Measurements from ENCODE around the gene ATXN2L.

DNA sequence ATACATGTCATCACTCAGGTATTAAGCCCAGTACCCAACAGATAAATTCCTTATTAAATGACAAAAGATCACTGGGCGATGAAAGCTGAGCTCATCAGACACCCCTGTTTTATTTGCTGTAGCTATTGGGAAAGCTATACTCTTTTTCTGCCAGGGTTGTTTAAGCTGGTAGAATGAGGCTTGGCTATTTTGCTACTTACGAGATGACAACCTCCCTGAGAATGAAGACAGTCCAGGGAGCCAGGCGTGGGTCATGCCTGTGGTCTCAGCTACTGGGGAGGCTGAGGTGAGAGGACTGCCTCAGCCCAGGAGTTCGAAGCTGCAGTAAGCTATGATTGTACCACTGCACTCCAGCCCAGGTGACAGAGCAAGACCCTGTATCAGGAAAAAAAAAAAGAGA lies 36.5 kb downstream of the ATXN2L start:
- no peak for TF ChIP-seq POLR2AphosphoS5 (IDR thresholded peaks at IDR 0.05; ENCODE audit: borderline replicate concordance, low read depth, low read length)
- no peak for TF ChIP-seq EZH2 (IDR thresholded peaks at IDR 0.05)
- no peak for TF ChIP-seq FOXP2 (optimal IDR thresholded peaks at IDR 0.05; ENCODE audit: control extremely low read depth, extremely low read length, insufficient read depth)

Measured in SK-N-MC (cell line).